ENCODE measurements around the gene PRELP. TPM values are rescaled to one million over a fixed set of nuclear protein-coding genes. Genes with fewer than 3 reads are reported as not detected.

PRELP gene
- total and polyA plus RNA-seq, 4 donors, result 0.09 to 5.8 (median 3.6) TPM

DNA sequence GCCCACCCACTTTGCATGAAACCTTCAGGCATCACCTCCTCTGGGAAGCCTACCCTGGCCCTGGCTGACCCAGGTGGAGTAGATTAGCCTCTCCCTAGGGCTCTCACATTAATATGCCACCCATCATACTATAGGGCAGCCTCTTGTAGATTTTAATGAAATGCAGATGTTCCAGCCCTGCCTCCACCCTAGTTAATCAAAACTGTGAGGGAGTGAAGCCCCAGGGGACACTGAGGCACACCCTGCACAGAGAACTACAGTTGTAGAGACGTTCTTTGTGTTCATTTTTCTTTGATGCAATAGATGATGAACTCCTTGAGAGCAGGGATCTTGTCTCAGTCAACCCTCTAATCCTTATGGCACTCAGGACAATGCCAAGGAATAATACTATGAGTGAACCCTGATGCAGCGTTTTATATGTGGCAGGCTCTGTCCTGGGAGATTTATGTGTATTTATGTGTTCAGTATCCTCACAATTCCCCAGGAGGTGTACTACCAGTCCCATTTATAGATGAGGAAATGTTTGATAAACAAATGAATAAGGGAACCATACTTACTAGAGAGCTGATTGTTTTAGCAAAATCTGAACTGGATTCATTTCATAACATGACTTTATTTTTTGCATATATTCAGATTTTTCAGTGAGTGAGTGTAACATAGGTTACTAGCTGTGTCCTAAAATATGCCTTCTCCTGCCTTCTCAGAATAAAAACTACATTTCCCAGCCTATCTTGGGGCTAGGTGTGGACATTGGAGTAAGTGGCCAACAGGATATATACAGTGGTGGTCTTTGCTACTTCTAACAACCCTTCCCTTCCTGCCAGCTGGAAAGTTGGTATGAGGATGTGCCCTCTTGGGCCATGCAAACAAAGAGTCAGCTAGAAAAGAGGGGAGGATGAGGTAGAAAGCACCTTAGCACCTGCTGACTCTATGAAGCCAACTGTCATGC is 23.5 kb upstream of the PRELP start:
- Histone ChIP-seq H3K4me1 (ENCODE audit: control insufficient read depth in 4 of 4, insufficient read depth in 4 of 4, low read length in 3 of 4) (no peaks in the 10 kb centered on the region), H3K9ac (ENCODE audit: low read depth in 1 of 2, low read length in 2 of 2) (no peak overlapping the region), H3K27me3 (ENCODE audit: control insufficient read depth in 4 of 4, insufficient read depth in 4 of 4, low read length in 3 of 4) (peaks cover 0 to 4% (median 0%) of the 10 kb centered on the region in 4 donors), H3K27ac (ENCODE audit: low read depth in 1 of 2, low read length in 2 of 2) (no peak overlapping the region), H3K36me3 (ENCODE audit: control insufficient read depth in 4 of 4, insufficient read depth in 3 of 4, low read depth in 1 of 4, low read length in 3 of 4) (no peaks in the 10 kb centered on the region), H3K9me3 (ENCODE audit: control insufficient read depth in 4 of 4, low read length in 3 of 4) (no peaks in the 10 kb centered on the region), H3K4me3 (ENCODE audit: low read depth in 1 of 3, low read length in 3 of 3) (no peak overlapping the region)
- WGBS, result 52% methylated on average over 2 of the region's 2 CpGs
- DNase-seq (ENCODE audit: low spot score), result no peak
- TF ChIP-seq RAD21 (IDR thresholded peaks at IDR 0.05), result no peak
- TF ChIP-seq, protein P1, sequence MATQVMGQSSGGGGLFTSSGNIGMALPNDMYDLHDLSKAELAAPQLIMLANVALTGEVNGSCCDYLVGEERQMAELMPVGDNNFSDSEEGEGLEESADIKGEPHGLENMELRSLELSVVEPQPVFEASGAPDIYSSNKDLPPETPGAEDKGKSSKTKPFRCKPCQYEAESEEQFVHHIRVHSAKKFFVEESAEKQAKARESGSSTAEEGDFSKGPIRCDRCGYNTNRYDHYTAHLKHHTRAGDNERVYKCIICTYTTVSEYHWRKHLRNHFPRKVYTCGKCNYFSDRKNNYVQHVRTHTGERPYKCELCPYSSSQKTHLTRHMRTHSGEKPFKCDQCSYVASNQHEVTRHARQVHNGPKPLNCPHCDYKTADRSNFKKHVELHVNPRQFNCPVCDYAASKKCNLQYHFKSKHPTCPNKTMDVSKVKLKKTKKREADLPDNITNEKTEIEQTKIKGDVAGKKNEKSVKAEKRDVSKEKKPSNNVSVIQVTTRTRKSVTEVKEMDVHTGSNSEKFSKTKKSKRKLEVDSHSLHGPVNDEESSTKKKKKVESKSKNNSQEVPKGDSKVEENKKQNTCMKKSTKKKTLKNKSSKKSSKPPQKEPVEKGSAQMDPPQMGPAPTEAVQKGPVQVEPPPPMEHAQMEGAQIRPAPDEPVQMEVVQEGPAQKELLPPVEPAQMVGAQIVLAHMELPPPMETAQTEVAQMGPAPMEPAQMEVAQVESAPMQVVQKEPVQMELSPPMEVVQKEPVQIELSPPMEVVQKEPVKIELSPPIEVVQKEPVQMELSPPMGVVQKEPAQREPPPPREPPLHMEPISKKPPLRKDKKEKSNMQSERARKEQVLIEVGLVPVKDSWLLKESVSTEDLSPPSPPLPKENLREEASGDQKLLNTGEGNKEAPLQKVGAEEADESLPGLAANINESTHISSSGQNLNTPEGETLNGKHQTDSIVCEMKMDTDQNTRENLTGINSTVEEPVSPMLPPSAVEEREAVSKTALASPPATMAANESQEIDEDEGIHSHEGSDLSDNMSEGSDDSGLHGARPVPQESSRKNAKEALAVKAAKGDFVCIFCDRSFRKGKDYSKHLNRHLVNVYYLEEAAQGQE (IDR thresholded peaks at IDR 0.05), result no peak
- TF ChIP-seq TAF1 (conservative IDR thresholded peaks at IDR 0.05), result no peak
- TF ChIP-seq FOXA2 (IDR thresholded peaks at IDR 0.05), result no peak
- no peak for TF ChIP-seq HNF4A (conservative IDR thresholded peaks at IDR 0.05)
- TF ChIP-seq SP1 (IDR thresholded peaks at IDR 0.05), result no peak
- TF ChIP-seq JUND (IDR thresholded peaks at IDR 0.05), result no peak
- no peak for TF ChIP-seq FOXA1 (IDR thresholded peaks at IDR 0.05)
- no peak for TF ChIP-seq EGR1 (IDR thresholded peaks at IDR 0.05; ENCODE audit: low read depth in 2 of 2)
- no peak for TF ChIP-seq HNF4G (IDR thresholded peaks at IDR 0.05)

GRCh38 chr1:203453016-203453415 is 22.6 kb upstream of the PRELP start:
- Histone ChIP-seq H3K4me3 (ENCODE audit: low read depth in 1 of 3, low read length in 3 of 3) (no peak overlapping the region), H3K36me3 (ENCODE audit: control insufficient read depth in 4 of 4, insufficient read depth in 3 of 4, low read depth in 1 of 4, low read length in 3 of 4) (no peaks in the 10 kb centered on the region), H3K9ac (ENCODE audit: low read depth in 1 of 2, low read length in 2 of 2) (no peak overlapping the region), H3K27me3 (ENCODE audit: control insufficient read depth in 4 of 4, insufficient read depth in 4 of 4, low read length in 3 of 4) (peaks cover 0 to 4% (median 0%) of the 10 kb centered on the region in 4 donors), H3K9me3 (ENCODE audit: control insufficient read depth in 4 of 4, low read length in 3 of 4) (no peaks in the 10 kb centered on the region), H3K4me1 (ENCODE audit: control insufficient read depth in 4 of 4, insufficient read depth in 4 of 4, low read length in 3 of 4) (no peaks in the 10 kb centered on the region), H3K27ac (ENCODE audit: low read depth in 1 of 2, low read length in 2 of 2) (no peak overlapping the region)
- no peak for DNase-seq (ENCODE audit: low spot score)
- TF ChIP-seq JUND (IDR thresholded peaks at IDR 0.05), result no peak
- TF ChIP-seq ATF3 (IDR thresholded peaks at IDR 0.05), result no peak
- no peak for TF ChIP-seq YY1 (IDR thresholded peaks at IDR 0.05)
- TF ChIP-seq GABPA (IDR thresholded peaks at IDR 0.05 in 1 of 2, conservative IDR thresholded peaks at IDR 0.05 in 1 of 2), result no peak
- no peak for TF ChIP-seq HNF4A (conservative IDR thresholded peaks at IDR 0.05)
- TF ChIP-seq FOXA2 (IDR thresholded peaks at IDR 0.05), result no peak
- no peak for TF ChIP-seq HNF4G (IDR thresholded peaks at IDR 0.05)
- TF ChIP-seq RXRA (IDR thresholded peaks at IDR 0.05), result no peak
- TF ChIP-seq RAD21 (IDR thresholded peaks at IDR 0.05), result no peak
- no peak for TF ChIP-seq EGR1 (IDR thresholded peaks at IDR 0.05; ENCODE audit: low read depth in 2 of 2)
- no peak for TF ChIP-seq FOXA1 (IDR thresholded peaks at IDR 0.05)
- TF ChIP-seq NR2F2 (IDR thresholded peaks at IDR 0.05), result no peak
- no peak for TF ChIP-seq TAF1 (conservative IDR thresholded peaks at IDR 0.05)
- TF ChIP-seq, protein P2, sequence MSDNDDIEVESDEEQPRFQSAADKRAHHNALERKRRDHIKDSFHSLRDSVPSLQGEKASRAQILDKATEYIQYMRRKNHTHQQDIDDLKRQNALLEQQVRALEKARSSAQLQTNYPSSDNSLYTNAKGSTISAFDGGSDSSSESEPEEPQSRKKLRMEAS (IDR thresholded peaks at IDR 0.05), result no peak
- TF ChIP-seq, protein P3, sequence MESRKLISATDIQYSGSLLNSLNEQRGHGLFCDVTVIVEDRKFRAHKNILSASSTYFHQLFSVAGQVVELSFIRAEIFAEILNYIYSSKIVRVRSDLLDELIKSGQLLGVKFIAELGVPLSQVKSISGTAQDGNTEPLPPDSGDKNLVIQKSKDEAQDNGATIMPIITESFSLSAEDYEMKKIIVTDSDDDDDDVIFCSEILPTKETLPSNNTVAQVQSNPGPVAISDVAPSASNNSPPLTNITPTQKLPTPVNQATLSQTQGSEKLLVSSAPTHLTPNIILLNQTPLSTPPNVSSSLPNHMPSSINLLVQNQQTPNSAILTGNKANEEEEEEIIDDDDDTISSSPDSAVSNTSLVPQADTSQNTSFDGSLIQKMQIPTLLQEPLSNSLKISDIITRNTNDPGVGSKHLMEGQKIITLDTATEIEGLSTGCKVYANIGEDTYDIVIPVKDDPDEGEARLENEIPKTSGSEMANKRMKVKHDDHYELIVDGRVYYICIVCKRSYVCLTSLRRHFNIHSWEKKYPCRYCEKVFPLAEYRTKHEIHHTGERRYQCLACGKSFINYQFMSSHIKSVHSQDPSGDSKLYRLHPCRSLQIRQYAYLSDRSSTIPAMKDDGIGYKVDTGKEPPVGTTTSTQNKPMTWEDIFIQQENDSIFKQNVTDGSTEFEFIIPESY (IDR thresholded peaks at IDR 0.05), result no peak
- TF ChIP-seq CTCF (IDR thresholded peaks at IDR 0.05; ENCODE audit: low read depth, low read length, missing input control), result no peak
- WGBS, result 77% methylated on average over 5 of the region's 5 CpGs

Measured in liver (tissue), 9 donors.